Panc1 (cell line): ENCODE measurements around the gene CHST11.

Experiments
- CTCF ChIP-seq: fragments of 450-650 bp; IDR thresholded peaks from 2 replicates; pipeline ENCODE4 v1.5.1; 2017; ENCODE audit warnings: mild to moderate bottlenecking
- POLR2AphosphoS5 ChIP-seq: IDR thresholded peaks from 2 replicates; pipeline ENCODE4 v1.6.1; 2012; ENCODE audit warnings: mild to moderate bottlenecking, low read depth, low read length, moderate library complexity
- SIN3A ChIP-seq: IDR thresholded peaks from 2 replicates; pipeline ENCODE4 v1.6.1; 2012; ENCODE audit warnings: low read depth, mild to moderate bottlenecking, low read length, moderate library complexity, borderline replicate concordance; ENCODE audit not compliant: insufficient read depth
- TCF7L2 ChIP-seq: IDR thresholded peaks from 2 replicates; pipeline ENCODE4 v1.6.1; 2011; ENCODE audit warnings: mild to moderate bottlenecking, low read depth, low read length, inconsistent platforms
- TF ChIP-seq, protein P1 (sequence below), 2 experiments: IDR thresholded peaks; 2 replicates each; pipeline ENCODE4 v1.6.1; 2011 to 2012; ENCODE audit warnings: low read depth in 2 of 2, control low read depth in 1 of 2, low read length in 1 of 2, mild to moderate bottlenecking in 1 of 2, moderate library complexity in 1 of 2; ENCODE audit not compliant: insufficient read depth in 1 of 2

- TF ChIP-seq POLR2AphosphoS5 (no peak), CTCF (no peak), TCF7L2 (no peak), SIN3A (no peak)
- TF ChIP-seq, protein P1, sequence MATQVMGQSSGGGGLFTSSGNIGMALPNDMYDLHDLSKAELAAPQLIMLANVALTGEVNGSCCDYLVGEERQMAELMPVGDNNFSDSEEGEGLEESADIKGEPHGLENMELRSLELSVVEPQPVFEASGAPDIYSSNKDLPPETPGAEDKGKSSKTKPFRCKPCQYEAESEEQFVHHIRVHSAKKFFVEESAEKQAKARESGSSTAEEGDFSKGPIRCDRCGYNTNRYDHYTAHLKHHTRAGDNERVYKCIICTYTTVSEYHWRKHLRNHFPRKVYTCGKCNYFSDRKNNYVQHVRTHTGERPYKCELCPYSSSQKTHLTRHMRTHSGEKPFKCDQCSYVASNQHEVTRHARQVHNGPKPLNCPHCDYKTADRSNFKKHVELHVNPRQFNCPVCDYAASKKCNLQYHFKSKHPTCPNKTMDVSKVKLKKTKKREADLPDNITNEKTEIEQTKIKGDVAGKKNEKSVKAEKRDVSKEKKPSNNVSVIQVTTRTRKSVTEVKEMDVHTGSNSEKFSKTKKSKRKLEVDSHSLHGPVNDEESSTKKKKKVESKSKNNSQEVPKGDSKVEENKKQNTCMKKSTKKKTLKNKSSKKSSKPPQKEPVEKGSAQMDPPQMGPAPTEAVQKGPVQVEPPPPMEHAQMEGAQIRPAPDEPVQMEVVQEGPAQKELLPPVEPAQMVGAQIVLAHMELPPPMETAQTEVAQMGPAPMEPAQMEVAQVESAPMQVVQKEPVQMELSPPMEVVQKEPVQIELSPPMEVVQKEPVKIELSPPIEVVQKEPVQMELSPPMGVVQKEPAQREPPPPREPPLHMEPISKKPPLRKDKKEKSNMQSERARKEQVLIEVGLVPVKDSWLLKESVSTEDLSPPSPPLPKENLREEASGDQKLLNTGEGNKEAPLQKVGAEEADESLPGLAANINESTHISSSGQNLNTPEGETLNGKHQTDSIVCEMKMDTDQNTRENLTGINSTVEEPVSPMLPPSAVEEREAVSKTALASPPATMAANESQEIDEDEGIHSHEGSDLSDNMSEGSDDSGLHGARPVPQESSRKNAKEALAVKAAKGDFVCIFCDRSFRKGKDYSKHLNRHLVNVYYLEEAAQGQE (IDR thresholded peaks at IDR 0.05; ENCODE audit: insufficient read depth in 1 of 2, low read depth in 2 of 2, low read length in 1 of 2), result no peak
Observed at GRCh38 chr12:104735801-104736200, 279.1 kb downstream of the CHST11 start.
